PFSK-1 (cell line): Measurements from ENCODE around the gene HLCS.

Experiments used
- FOXP2 ChIP-seq: optimal IDR thresholded peaks from 2 replicates; pipeline ENCODE3; 2011; ENCODE audit warnings: borderline replicate concordance, control low read depth, inconsistent platforms; ENCODE audit not compliant: insufficient read depth; ENCODE audit errors: extremely low read length, extremely low read depth
- POLR2AphosphoS5 ChIP-seq: IDR thresholded peaks from 2 replicates; pipeline ENCODE4 v1.6.1; 2012; ENCODE audit warnings: low read depth, mild to moderate bottlenecking, control low read depth, low read length, moderate library complexity
- SIN3A ChIP-seq: IDR thresholded peaks from 2 replicates; pipeline ENCODE4 v1.6.1; 2012; ENCODE audit warnings: mild to moderate bottlenecking, low read length, moderate library complexity, borderline replicate concordance; ENCODE audit not compliant: insufficient read depth
- TAF1 ChIP-seq: IDR thresholded peaks from 2 replicates; pipeline ENCODE4 v1.6.1; 2012; ENCODE audit warnings: low read length, control low read depth, borderline replicate concordance; ENCODE audit not compliant: insufficient read depth
- TF ChIP-seq, protein P1 (sequence below), 2 experiments: IDR thresholded peaks; 2 replicates each; pipeline versions ENCODE4 v1.6.1 to v1.8.0; 2011 to 2012; ENCODE audit warnings: low read depth in 2 of 2, low read length in 2 of 2, control low read depth in 1 of 2, inconsistent platforms in 1 of 2, mild to moderate bottlenecking in 1 of 2, moderate library complexity in 1 of 2; ENCODE audit not compliant: insufficient read depth in 1 of 2

Gene HLCS

GRCh38 chr21:36968976-36969375 lies 2.5 kb upstream of the HLCS start:
- TF ChIP-seq SIN3A (no peak), TAF1 (no peak), FOXP2 (no peak), POLR2AphosphoS5 (no peak)
- TF ChIP-seq, protein P1, sequence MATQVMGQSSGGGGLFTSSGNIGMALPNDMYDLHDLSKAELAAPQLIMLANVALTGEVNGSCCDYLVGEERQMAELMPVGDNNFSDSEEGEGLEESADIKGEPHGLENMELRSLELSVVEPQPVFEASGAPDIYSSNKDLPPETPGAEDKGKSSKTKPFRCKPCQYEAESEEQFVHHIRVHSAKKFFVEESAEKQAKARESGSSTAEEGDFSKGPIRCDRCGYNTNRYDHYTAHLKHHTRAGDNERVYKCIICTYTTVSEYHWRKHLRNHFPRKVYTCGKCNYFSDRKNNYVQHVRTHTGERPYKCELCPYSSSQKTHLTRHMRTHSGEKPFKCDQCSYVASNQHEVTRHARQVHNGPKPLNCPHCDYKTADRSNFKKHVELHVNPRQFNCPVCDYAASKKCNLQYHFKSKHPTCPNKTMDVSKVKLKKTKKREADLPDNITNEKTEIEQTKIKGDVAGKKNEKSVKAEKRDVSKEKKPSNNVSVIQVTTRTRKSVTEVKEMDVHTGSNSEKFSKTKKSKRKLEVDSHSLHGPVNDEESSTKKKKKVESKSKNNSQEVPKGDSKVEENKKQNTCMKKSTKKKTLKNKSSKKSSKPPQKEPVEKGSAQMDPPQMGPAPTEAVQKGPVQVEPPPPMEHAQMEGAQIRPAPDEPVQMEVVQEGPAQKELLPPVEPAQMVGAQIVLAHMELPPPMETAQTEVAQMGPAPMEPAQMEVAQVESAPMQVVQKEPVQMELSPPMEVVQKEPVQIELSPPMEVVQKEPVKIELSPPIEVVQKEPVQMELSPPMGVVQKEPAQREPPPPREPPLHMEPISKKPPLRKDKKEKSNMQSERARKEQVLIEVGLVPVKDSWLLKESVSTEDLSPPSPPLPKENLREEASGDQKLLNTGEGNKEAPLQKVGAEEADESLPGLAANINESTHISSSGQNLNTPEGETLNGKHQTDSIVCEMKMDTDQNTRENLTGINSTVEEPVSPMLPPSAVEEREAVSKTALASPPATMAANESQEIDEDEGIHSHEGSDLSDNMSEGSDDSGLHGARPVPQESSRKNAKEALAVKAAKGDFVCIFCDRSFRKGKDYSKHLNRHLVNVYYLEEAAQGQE (IDR thresholded peaks at IDR 0.05; ENCODE audit: insufficient read depth in 1 of 2, low read depth in 2 of 2, low read length in 2 of 2): no peak

DNA sequence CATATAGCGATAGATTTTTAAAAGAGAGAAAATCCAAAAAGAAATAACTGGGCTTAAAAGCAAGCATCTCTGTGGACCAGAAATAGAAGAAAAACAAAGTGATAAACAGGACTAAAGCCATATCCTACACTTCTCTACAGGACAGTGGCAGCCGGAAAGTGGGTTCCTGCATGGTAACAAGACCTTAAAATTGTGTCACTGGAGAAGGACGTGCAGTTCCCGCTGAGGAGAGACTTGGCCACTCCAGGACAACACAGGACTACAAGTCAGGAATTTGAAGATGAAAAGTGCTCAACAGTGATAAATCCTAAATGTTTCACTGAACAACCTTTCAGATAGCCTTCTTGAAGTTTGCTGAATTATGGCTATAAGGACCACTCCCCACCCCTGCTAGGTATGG lies 1.9 kb upstream of the HLCS start:
- TF ChIP-seq POLR2AphosphoS5: no peak
- TF ChIP-seq TAF1: no peak
- TF ChIP-seq FOXP2: no peak
- TF ChIP-seq SIN3A: no peak

GRCh38 chr21:36966821-36967768 lies 626 bp upstream of the HLCS start:
- TF ChIP-seq, protein P1 (IDR thresholded peaks at IDR 0.05; ENCODE audit: insufficient read depth in 1 of 2, low read depth in 2 of 2, low read length in 2 of 2): no peak
- no peak for TF ChIP-seq TAF1
- no peak for TF ChIP-seq POLR2AphosphoS5
- no peak for TF ChIP-seq FOXP2
- no peak for TF ChIP-seq SIN3A

GRCh38 chr21:36965720-36966065 lies 776 bp downstream of the HLCS start:
- TF ChIP-seq FOXP2: no peak
- TF ChIP-seq SIN3A: no peak
- TF ChIP-seq, protein P1 (IDR thresholded peaks at IDR 0.05; ENCODE audit: insufficient read depth in 1 of 2, low read depth in 2 of 2, low read length in 2 of 2): no peak
- TF ChIP-seq TAF1: no peak
- no peak for TF ChIP-seq POLR2AphosphoS5

DNA sequence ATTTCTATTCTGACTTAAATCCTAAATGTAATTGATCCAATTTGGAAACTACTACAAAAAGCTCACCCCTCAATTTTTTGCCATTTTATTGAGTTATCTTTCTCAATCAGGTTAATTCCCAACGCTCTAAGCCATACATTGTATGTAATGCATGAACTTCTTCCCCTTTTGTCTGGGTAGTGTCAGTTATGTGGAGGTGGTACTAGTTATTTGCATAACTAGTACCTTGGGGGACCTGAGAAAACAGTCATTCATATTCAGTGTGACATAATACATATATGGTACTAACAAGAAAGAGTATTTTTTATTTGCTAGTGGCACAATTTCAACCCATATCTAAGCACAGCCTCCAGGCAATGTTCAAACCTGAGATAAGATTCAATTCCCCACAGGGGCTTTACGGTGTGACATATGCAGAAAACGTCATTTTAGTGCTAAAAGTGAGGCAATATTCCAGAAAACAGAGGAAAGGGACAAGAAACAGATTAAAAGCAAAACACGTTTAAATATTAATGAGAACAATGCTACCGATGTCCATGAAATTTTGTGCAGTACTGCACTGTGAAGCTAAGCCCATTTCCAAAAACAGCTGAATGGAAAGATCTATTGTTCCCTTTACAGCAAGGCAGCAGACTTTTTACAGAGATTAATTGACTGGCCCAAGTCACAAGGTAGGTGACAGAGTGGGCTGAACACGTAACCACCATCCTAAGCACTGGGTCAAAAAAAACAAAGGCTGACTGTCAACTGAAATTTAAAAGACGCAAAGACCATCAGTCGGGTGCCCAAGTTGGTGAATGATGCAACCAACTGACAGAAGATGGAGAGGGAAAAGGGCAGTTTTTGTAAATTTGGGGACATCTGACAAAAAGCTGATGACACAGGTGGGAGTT lies 1.4 kb downstream of the HLCS start:
- TF ChIP-seq, protein P1 (IDR thresholded peaks at IDR 0.05; ENCODE audit: insufficient read depth in 1 of 2, low read depth in 2 of 2, low read length in 2 of 2): no peak
- TF ChIP-seq TAF1 (no peak), SIN3A (no peak), POLR2AphosphoS5 (no peak), FOXP2 (no peak)
